ENCODE measurements around the gene DCAF4L1.

The DCAF4L1 gene

DNA sequence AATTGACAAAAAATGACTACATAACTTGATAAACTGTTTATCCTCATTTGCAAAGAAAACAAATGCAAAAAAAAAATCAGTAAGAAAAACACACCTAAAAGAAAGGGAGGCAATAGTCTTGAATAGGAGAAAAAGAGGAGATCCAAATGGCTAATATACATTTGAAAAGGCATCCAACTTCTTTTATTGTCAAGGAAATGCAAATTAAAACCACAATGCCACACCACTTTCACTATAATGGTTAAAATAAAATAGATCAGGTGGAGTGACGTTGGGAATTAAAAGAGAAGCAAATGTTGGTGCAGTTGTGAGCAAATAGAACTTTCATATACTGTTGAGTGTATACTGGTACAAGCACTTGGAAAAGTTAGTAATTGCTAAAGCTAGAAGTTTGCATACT is 3.6 kb downstream of the DCAF4L1 start:
- H3K4me3 ChIP-seq (ENCODE audit: low read depth, low read length) = no peak overlapping the region
- DNase-seq (ENCODE audit: low read depth) = no peak

DNA sequence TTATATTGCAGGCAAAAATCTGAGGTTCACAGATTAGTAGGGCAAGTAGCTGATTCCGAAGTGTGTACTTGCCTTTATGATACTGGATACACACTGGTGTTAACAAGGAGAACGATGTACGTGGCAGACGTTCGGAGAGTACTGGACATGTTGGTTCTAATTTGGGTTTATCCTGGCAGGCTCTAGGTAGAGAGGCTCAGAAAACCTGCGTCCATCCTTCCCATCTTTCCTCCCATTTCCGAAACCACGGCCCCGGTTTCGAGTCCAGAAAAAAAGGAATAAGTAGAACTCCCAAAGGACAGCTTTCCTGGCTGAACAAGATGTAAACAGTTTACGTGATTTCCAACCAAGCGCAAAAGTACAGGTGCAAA is 8.4 kb downstream of the DCAF4L1 start:
- DNase-seq (ENCODE audit: low read depth) = no peak

DNA sequence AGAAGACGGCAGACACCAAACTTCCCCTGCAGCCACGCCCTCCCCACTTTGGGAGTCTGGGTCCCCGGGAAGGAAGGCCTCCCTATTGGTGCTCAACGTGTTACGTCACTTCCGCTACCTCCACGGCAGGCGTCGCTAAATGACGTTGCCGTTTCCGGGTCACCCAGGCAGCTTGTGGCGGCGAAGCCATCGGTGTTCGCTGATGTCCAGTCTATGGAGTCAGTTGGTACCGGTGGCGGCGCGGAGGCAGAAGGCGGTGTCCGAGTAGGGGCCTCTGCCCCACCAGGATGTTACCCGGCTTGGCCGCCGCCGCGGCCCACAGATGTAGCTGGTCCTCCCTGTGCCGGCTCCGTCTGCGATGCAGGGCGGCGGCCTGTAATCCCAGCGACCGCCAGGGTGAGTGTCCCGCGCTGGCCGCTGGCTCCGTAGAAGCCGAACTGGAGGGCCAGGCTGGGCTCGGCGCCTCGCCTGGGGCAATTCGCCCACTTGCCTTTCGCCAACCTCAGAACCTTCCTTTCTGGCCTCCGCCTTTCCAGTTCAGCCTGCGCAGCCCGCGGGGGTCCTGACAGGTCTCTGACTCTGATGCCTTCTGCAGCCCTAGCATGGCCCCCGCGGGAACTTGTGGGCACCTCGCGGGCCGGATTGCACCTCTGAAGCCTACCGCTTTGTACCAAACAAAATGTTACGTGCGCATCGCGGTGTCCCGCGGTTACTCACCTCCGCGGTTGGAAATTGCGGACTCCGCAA is 9.0 kb downstream of the DCAF4L1 start, which contains the start of gene SLC30A9:
Gene SLC30A9 (plus strand): TSS at position 166 of the 747 bp plus-strand sequence. CDS start 122 bp downstream, at position 288.
- peak within 1 kb of the TSS; percentile 94 for H3K4me3 ChIP-seq (ENCODE audit: low read depth, low read length)
- DNase-seq (ENCODE audit: low read depth) = peak; percentile 78

More for the DNA sequence above, 8.4 kb downstream of the DCAF4L1 start:
- peak overlapping the region; percentile 94 for H3K4me3 ChIP-seq (ENCODE audit: low read depth, low read length)

DNA sequence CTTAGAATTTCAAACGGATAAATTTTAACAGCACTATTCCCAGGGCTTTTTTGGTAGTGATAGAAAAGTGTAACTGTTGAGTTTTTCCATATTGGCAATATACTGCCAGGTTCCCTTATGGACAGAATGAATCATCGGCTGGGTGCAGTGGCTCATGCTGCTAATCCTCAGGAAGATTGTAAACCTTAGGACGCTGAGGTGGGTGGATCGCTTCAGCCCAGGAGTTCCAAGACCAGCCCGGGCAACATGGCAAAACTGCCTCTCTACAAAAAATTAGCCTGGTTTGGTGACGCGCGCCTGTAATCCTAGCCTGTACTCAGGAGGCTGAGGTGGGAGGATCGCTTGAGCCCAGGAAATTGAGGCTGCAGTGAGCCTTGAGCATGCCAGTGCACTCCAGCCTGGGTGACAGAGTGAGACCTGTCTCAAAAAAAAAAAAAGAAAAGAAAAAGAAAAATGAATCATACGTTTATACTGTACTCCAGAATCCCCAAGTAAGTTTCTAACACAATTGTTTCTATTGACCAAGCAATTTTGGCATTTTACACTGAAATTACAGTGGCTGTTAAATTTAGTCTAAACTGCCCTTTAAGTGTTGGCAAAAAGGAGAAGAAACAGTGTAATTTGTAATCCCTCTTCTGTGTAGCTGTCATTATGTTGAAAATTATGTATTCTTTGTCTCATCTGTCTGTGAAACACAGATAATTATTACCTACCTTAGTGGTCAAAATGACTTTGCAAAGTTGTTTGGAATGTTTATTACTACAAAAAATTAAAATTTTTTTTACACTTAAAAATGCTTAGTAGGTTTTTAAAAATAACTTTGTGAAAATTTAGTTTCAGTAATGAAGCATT is 10.6 kb downstream of the DCAF4L1 start:
- H3K4me3 ChIP-seq (ENCODE audit: low read depth, low read length) = no peak overlapping the region
- no peak for DNase-seq (ENCODE audit: low read depth)

DNA sequence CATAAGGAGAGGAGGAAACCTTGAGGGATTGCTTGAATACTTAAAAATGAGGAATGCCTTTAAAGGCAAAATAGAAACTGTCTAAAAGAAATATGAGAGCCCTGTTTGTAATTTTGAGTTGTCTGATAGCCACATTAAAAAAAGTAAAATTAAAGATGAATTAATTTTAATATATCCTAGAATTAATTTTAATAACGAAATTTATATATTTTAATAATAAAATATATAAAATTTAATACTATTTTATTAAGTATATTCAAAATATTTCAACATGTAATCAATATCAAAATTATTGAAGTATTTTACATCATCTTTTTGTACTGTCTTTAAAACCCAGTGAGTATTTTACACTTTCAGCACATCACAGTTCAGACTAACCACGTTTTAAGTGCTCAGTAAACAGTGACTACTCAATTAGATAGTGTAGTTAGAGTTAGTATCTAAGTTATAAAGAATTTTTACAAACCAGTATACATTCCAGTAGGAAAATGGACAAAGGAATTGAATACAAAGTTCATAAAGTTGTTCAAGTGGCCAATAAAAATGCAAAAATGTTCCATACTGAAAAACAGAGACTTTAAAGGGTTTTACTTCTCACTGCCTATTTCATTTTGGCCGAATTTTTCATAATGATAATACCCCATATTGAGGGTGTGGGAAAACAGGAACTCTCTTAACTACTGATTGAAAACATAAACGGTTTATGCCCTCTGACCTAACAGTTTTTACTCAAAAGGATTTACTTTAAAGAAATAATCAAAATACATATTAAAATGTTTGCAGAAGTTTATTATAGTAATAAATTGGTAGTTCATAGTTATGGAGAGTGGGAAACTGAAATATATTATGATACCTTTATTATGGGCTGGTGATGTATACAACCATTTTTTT is 11.7 kb downstream of the DCAF4L1 start:
- no peak for DNase-seq (ENCODE audit: low read depth)
- H3K4me3 ChIP-seq (ENCODE audit: low read depth, low read length) = no peak overlapping the region

DNA sequence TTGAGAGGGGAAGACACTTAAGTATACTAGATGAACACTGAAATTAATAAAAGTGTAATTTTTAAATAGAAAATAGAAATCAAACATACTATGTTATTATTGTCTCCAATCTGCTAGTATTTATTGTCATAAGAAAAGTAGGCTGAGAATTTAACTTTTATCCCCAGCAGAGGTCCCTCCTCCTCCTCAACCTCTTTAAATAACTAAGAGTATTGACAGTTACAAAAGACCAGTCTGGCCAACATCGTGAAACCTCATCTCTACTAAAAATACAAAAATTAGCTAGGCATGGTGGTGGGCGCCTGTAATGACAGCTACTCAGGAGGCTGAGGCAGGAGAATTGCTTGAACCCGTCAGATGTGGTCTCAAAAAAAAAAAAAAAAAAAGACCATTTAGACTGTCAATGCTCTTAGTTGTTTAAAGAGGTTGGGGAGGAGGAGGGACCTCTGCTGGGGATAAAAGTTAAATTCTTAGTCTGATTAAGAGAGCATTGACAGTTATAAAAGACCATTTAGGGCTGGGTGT is 13.0 kb downstream of the DCAF4L1 start:
- no peak for DNase-seq (ENCODE audit: low read depth)
- H3K4me3 ChIP-seq (ENCODE audit: low read depth, low read length) = no peak overlapping the region

DNA sequence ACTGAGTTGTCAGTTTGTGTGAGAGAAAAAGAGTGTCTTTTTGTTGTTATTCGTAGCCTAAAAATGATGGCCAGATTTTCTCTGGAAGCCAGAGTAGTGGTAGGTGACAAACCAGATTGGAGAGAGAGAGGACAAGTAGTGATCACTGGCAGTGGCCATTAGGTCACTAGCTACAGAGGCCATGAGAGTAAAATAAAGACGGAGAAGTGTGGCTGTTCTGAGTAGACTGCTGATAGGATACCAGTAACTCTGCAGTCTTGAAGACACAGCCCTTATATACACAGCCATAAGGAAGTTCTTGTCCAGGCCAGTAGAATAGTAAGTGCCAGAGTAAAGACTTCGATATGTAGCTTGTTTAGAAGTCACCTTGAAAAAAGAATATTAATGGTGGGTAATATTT is 16.5 kb downstream of the DCAF4L1 start:
- no peak for DNase-seq (ENCODE audit: low read depth)
- H3K4me3 ChIP-seq (ENCODE audit: low read depth, low read length) = no peak overlapping the region

DNA sequence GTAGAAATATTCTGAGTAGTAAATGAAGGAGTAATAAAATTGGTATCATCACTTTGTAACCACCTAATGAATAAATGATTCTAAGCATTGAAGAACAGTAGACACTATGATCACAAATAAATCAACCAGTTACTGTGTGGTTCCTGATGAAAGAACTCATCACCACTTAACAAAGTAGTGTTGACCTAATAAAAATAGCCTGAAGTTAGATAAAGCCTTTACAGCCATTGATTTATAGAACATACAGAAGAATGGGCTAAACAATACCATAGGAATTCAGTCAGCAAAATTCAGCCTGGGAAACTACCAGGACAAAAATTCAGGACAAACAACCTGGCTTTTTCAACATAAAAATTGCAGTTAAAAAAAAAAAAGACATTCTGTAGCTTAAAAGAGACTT is 17.8 kb downstream of the DCAF4L1 start:
- no peak for DNase-seq (ENCODE audit: low read depth)

DNA sequence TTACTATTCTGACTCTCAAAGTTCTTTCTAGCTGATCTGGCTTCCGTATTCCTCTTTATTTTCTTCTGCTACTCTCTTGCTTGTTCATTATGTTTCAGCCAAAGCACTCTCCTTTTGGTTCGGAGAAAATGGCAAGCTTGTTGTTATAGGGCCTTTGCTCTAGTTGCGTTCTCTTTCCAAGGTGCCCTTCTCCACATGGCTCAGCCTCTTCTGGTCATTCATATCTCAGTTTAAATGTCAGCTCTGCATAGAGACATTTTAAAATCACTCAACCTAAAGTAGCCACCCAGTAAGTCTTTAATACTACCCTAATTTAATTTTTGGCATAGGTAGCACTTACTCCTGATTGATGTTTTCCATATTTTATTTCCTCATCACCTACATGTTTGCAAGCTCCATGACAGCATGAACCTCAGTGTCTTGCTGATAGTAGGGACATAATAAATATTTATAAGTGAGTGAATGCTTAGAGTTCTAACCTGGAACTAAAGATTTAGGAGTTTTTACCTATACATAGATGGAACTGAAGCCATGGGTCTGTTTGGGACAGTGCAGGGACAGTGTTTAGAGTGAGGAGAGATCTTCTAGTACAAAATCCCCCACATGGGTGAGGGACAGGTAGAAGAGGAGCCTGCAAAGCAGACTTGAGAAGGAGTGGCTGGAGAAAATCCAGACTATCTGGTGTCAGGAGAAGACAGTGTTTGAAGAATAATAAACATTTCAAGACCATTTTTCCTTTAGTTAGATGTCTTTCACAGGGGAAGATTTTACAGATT is 26.6 kb downstream of the DCAF4L1 start:
- no peak for DNase-seq (ENCODE audit: low read depth)
- no peak overlapping the region for H3K4me3 ChIP-seq (ENCODE audit: low read depth, low read length)

More for the DNA sequence above, 17.8 kb downstream of the DCAF4L1 start:
- H3K4me3 ChIP-seq (ENCODE audit: low read depth, low read length) = no peak overlapping the region

DNA sequence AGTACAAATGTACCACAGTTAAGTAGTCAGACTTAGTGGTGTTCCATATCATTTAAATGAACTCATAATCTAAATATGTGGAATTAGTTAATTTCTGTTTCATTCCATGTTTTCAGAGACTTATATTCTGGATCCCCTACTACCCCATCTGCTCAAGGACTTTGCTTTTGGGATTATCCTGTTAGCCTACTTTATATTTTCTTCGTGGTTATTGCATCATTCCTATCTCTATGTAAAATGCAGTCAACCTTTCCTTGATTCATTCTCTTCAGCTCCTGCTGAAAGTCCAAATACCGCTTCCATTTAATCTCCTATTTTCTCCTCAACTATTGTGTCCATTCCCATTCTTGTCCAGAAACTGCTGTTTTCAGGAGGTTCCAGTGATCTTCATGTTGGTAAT is 33.9 kb downstream of the DCAF4L1 start:
- no peak for DNase-seq (ENCODE audit: low read depth)
- H3K4me3 ChIP-seq (ENCODE audit: low read depth, low read length) = no peak overlapping the region

DNA sequence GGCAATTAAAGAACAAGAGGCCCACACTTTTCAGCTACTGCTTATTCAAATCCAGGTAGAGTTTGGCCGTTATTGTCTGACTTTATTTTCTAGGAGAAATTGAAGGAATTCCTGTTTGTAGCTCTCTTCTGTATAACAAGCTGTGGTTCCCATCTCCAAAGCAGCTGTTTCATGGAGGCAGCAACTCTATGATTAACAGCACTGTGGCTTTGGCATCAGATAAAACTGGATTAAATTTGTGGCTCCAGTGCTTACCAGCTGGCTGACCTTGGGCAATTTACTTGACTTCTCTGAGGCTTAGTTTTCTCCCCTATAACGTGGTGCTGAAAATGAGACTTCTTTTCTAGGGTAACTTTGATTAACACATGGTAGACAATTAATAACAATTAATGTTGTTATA is 36.9 kb downstream of the DCAF4L1 start:
- no peak for DNase-seq (ENCODE audit: low read depth)
- H3K4me3 ChIP-seq (ENCODE audit: low read depth, low read length) = no peak overlapping the region
